Neuronal stem cell (in vitro differentiated cells): Measurements from ENCODE around the gene IGFBP2.
A peak's percentile ranks its signal among the peaks of the same experiment; 100 is the strongest.

Source experiments
- DNase-seq: peaks from one replicate; pipeline ENCODE4 v3.0.0-alpha.2; 2013; ENCODE audit warnings: low spot score
- H2AFZ ChIP-seq: one replicate; pipeline ENCODE4 v1.6.1; 2013; ENCODE audit warnings: mild to moderate bottlenecking, low read length, inconsistent platforms
- H2AK5ac ChIP-seq: 2 replicates; pipeline ENCODE4 v1.6.1; 2013; ENCODE audit warnings: low read depth, mild to moderate bottlenecking, inconsistent platforms, low read length, moderate library complexity, mixed read lengths
- H2BK120ac ChIP-seq: 2 replicates; pipeline ENCODE4 v1.6.1; 2013; ENCODE audit warnings: low read depth, mild to moderate bottlenecking, inconsistent platforms, low read length, moderate library complexity, mixed read lengths
- H2BK12ac ChIP-seq: one replicate; pipeline ENCODE4 v1.6.1; 2013; ENCODE audit warnings: low read length, inconsistent platforms
- H2BK15ac ChIP-seq: 2 replicates; pipeline ENCODE4 v1.6.1; 2013; ENCODE audit warnings: mild to moderate bottlenecking, low read length, inconsistent platforms, mixed read lengths
- H2BK5ac ChIP-seq: one replicate; pipeline ENCODE4 v1.6.1; 2013; ENCODE audit warnings: inconsistent platforms, mild to moderate bottlenecking, low read length, moderate library complexity
- H3K14ac ChIP-seq: one replicate; pipeline ENCODE4 v1.6.1; 2013; ENCODE audit warnings: low read length, inconsistent platforms
- H3K18ac ChIP-seq: 2 replicates; pipeline ENCODE4 v1.6.1; 2013; ENCODE audit warnings: low read length, inconsistent platforms
- H3K23ac ChIP-seq: 2 replicates; pipeline ENCODE4 v1.6.1; 2013; ENCODE audit warnings: low read depth, mild to moderate bottlenecking, mixed read lengths, low read length, inconsistent platforms; ENCODE audit not compliant: poor library complexity
- H3K27ac ChIP-seq: replicated peaks from 3 replicates; pipeline ENCODE4 v1.5.1; 2013; ENCODE audit warnings: low read length, inconsistent platforms
- H3K27me3 ChIP-seq, 3 experiments: 2 replicates each; pipeline ENCODE4 v1.6.1; 2013; ENCODE audit warnings: low read length in 3 of 3, mild to moderate bottlenecking in 2 of 3, inconsistent platforms in 1 of 3, low read depth in 1 of 3, mixed read lengths in 1 of 3, moderate library complexity in 1 of 3; ENCODE audit not compliant: control insufficient read depth in 3 of 3, insufficient read depth in 3 of 3
- H3K36me3 ChIP-seq, 2 donors: replicated peaks in 1 of 2; 2 replicates each; pipeline ENCODE4 v1.6.1; 2013; ENCODE audit warnings: low read length in 2 of 2; ENCODE audit not compliant: control insufficient read depth in 2 of 2, insufficient read depth in 2 of 2
- H3K4ac ChIP-seq: 2 replicates; pipeline ENCODE4 v1.6.1; 2013; ENCODE audit warnings: inconsistent platforms, mild to moderate bottlenecking, low read length, moderate library complexity
- H3K4me1 ChIP-seq, 2 donors: 1 replicate in 1 of 2; 2 replicates in 1 of 2; pipeline ENCODE4 v1.6.1; 2013; ENCODE audit warnings: low read length in 2 of 2, low read depth in 1 of 2; ENCODE audit not compliant: control insufficient read depth in 2 of 2, insufficient read depth in 1 of 2
- H3K4me2 ChIP-seq: one replicate; pipeline ENCODE4 v1.6.1; 2013; ENCODE audit warnings: mild to moderate bottlenecking, low read length, inconsistent platforms; ENCODE audit not compliant: insufficient read depth, poor library complexity, severe bottlenecking
- H3K4me3 ChIP-seq, 2 donors: 2 replicates each; pipeline ENCODE4 v1.5.1; 2013; ENCODE audit warnings: low read length in 2 of 2, mild to moderate bottlenecking in 2 of 2, inconsistent platforms in 1 of 2, moderate library complexity in 1 of 2
- H3K79me1 ChIP-seq: one replicate; pipeline ENCODE4 v1.6.1; 2013; ENCODE audit warnings: low read depth, mild to moderate bottlenecking, inconsistent platforms, low read length, moderate library complexity
- H3K9ac ChIP-seq: one replicate; pipeline ENCODE4 v1.6.1; 2013; ENCODE audit warnings: mild to moderate bottlenecking, low read depth, low read length, inconsistent platforms; ENCODE audit not compliant: poor library complexity
- H3K9me3 ChIP-seq, 2 donors: replicated peaks in 1 of 2; 2 replicates each; pipeline versions ENCODE3 to v1.6.1; 2013; ENCODE audit warnings: low read length in 2 of 2, mild to moderate bottlenecking in 2 of 2, inconsistent platforms in 1 of 2, low read depth in 1 of 2, mixed read lengths in 1 of 2, moderate library complexity in 1 of 2; ENCODE audit not compliant: control insufficient read depth in 2 of 2, insufficient read depth in 1 of 2
- H4K8ac ChIP-seq: one replicate; pipeline ENCODE4 v1.6.1; 2013; ENCODE audit warnings: low read depth, mild to moderate bottlenecking, inconsistent platforms, low read length, moderate library complexity
- H4K91ac ChIP-seq: one replicate; pipeline ENCODE4 v1.6.1; 2013; ENCODE audit warnings: low read length, low read depth, mild to moderate bottlenecking, inconsistent platforms; ENCODE audit not compliant: poor library complexity
- WGBS, 2 donors: extraction: QIAGEN DNeasy Blood & Tissue Kit; methylation state at CpG; one replicate each; pipeline ENCODE4 v1.1.7; 2013; ENCODE audit warnings: missing lambda C conversion rate in 2 of 2, mixed read lengths in 1 of 2; ENCODE audit not compliant: insufficient read length in 2 of 2, insufficient replicate concordance in 1 of 2; ENCODE audit errors: extremely low coverage in 2 of 2; 5-methylcytosine and 5-hydroxymethylcytosine counted together

The IGFBP2 gene

DNA sequence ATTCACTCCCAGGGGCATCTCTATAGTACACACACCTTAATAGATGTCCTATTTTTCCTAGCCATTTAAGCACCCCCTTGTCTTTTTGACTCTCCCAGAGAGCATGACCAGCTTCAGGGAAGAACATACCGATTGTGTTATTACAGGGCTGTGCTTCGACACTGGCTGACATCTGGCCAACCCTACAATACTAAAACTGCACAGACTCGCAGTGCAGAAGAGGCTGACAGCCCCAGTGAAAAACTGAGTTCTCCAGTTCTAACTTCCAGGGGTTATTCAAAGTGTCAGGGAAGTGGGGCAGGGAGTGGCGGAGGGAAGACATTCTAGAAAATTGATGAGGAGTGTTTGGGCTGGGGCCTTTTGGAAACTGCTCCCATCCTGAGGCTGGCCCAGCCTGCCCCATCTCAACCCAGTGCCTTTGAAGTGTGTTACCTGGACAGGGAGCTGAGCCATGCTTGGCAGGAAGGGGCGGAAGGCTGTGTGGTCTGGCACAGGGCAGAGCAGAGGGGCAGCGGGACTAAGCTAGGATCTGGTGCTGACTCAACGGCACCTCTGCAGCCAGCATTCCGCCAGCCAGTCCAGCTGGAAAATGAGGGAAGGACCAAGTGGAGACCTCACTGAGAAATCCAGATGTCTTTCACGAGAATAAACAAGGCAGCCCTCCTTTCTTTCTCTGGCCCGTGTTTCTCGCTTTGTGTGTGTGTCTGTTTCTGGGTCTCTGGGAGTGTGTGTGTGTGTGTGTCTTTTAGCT is 77.5 kb downstream of the IGFBP2 start:
- whole genome bisulfite sequencing, 2 donors: no CpG with 5 or more reads among the region's 11 CpGs
- H2BK15ac ChIP-seq: peak overlapping the region; percentile 52
- no peaks in the 10 kb centered on the region for H3K79me1 ChIP-seq
- H3K27ac ChIP-seq: no peak overlapping the region
- H3K23ac ChIP-seq: no peak overlapping the region
- no peak overlapping the region for H4K8ac ChIP-seq
- H3K4me1 ChIP-seq: peaks cover 8 to 16% of the 10 kb centered on the region in 2 donors
- H3K18ac ChIP-seq: no peak overlapping the region
- H3K27me3 ChIP-seq: no peaks in the 10 kb centered on the region
- H3K36me3 ChIP-seq: no peaks in the 10 kb centered on the region
- H3K9me3 ChIP-seq: peaks cover 2 to 15% of the 10 kb centered on the region in 2 donors
- H2AK5ac ChIP-seq: no peak overlapping the region
- H3K9ac ChIP-seq: no peak overlapping the region
- no peak overlapping the region for H2BK120ac ChIP-seq
- H2BK5ac ChIP-seq: no peak overlapping the region
- H3K4ac ChIP-seq: no peak overlapping the region
- no peak overlapping the region for H3K14ac ChIP-seq
- H3K4me2 ChIP-seq: no peak overlapping the region
- H2AFZ ChIP-seq: peak overlapping the region; percentile 56
- H2BK12ac ChIP-seq: peak overlapping the region; percentile 66
- no peak overlapping the region for H3K4me3 ChIP-seq
- no peak overlapping the region for H4K91ac ChIP-seq
- no peak for DNase-seq

DNA sequence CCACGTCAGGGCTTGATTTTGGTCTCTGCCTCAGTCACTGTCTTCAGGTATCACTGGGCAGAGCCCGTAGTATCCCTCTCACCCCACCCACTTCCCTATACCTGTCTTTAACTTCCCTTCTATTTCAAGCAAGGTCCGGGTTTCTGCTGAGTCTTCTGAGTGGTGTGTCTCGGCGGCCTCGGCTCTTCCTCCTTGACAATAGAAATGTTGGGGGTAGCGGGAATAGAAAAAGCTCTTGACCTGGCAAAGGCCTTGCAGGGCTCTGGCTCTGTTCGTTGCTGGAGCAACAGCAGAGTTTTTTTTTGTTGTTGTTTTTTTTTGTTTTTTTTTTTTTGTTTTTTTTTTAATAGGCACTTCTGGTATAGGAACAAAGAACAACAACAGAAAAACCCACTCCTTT is 78.1 kb downstream of the IGFBP2 start:
- Histone ChIP-seq H2AFZ (peak overlapping the region; percentile 56), H3K4me3 (no peak overlapping the region), H3K9ac (no peak overlapping the region), H3K79me1 (no peaks in the 10 kb centered on the region), H3K4ac (no peak overlapping the region), H3K9me3 (peaks cover 2 to 15% of the 10 kb centered on the region in 2 donors), H4K91ac (no peak overlapping the region), H3K14ac (no peak overlapping the region), H4K8ac (no peak overlapping the region), H3K18ac (no peak overlapping the region), H3K27ac (no peak overlapping the region), H3K27me3 (no peaks in the 10 kb centered on the region), H2BK120ac (no peak overlapping the region), H3K4me2 (no peak overlapping the region), H2BK12ac (no peak overlapping the region), H2AK5ac (no peak overlapping the region), H3K4me1 (peaks cover 8 to 16% of the 10 kb centered on the region in 2 donors), H3K23ac (no peak overlapping the region), H3K36me3 (no peaks in the 10 kb centered on the region), H2BK5ac (no peak overlapping the region), H2BK15ac (no peak overlapping the region)
- WGBS, 2 donors: no CpG with 5 or more reads among the region's 8 CpGs
- no peak for DNase-seq

GRCh38 chr2:216713691-216714336 is 80.6 kb downstream of the IGFBP2 start:
- no peak overlapping the region for H3K23ac ChIP-seq
- H3K9ac ChIP-seq: no peak overlapping the region
- WGBS, 2 donors: no CpG with 5 or more reads among the region's 8 CpGs
- no peaks in the 10 kb centered on the region for H3K36me3 ChIP-seq
- no peak overlapping the region for H3K4ac ChIP-seq
- no peak overlapping the region for H3K18ac ChIP-seq
- H3K27me3 ChIP-seq: no peaks in the 10 kb centered on the region
- no peak for DNase-seq
- no peaks in the 10 kb centered on the region for H3K79me1 ChIP-seq
- H2AK5ac ChIP-seq: no peak overlapping the region
- H3K9me3 ChIP-seq: peaks cover 0 to 9% of the 10 kb centered on the region in 2 donors
- H3K4me1 ChIP-seq: peaks cover 9 to 18% of the 10 kb centered on the region in 2 donors
- no peak overlapping the region for H3K14ac ChIP-seq
- no peak overlapping the region for H3K4me3 ChIP-seq
- no peak overlapping the region for H3K4me2 ChIP-seq
- no peak overlapping the region for H2AFZ ChIP-seq
- no peak overlapping the region for H4K91ac ChIP-seq
- H3K27ac ChIP-seq: no peak overlapping the region
- no peak overlapping the region for H2BK120ac ChIP-seq
- H2BK5ac ChIP-seq: no peak overlapping the region
- no peak overlapping the region for H2BK12ac ChIP-seq
- H2BK15ac ChIP-seq: no peak overlapping the region
- no peak overlapping the region for H4K8ac ChIP-seq
